C1 segment of cervical spinal cord (tissue), 14 donors: ENCODE measurements around the gene CYB561.
A peak's percentile ranks its signal among the peaks of the same experiment; 100 is the strongest.
"Not testable (repeated sequence)": the region's sequence is repeated elsewhere in the genome, so short reads cannot be mapped to it uniquely, and the experiment has no call there.

ENCODE experiments used
- DNase-seq, 14 donors: peaks; one replicate each; lab custom pipeline; 2025; lab: John Stamatoyannopoulos, UW

The CYB561 gene

GRCh38 chr17:63479495-63480184 lies 33.5 kb upstream of the CYB561 start:
- no peak for DNase-seq

GRCh38 chr17:63478814-63479494 lies 32.8 kb upstream of the CYB561 start:
- DNase-seq, result peak in 4 of 14 donors; percentile 14 to 33 (median 18)

GRCh38 chr17:63477480-63478440 lies 31.7 kb upstream of the CYB561 start:
- peak in 1 of 14 donors; percentile 24 for DNase-seq

GRCh38 chr17:63476854-63477479 lies 30.9 kb upstream of the CYB561 start, which contains the start of gene ACE:
ACE (plus strand) TSS chr17:63477061; CDS start chr17:63477095, 34 bp downstream.
- peak in 2 of 14 donors; percentile 13 to 24 for DNase-seq

GRCh38 chr17:63476459-63476853 lies 30.4 kb upstream of the CYB561 start:
- DNase-seq, result no peak

GRCh38 chr17:63475491-63476412 lies 29.6 kb upstream of the CYB561 start:
- DNase-seq, result no peak

- DNase-seq, result no peak
Measured at GRCh38 chr17:63474586-63475460, 28.7 kb upstream of the CYB561 start.

GRCh38 chr17:63474174-63474573 lies 28.1 kb upstream of the CYB561 start:
- DNase-seq, result no peak

- DNase-seq, result not testable (repeated sequence)
Measured at GRCh38 chr17:63468099-63468498, 22.0 kb upstream of the CYB561 start.

- no peak for DNase-seq
Measured at GRCh38 chr17:63464691-63465236, 18.7 kb upstream of the CYB561 start.

- DNase-seq, result no peak
Measured at GRCh38 chr17:63463771-63464170, 17.7 kb upstream of the CYB561 start.

- DNase-seq, result no peak
Measured at GRCh38 chr17:63460018-63460417, 13.9 kb upstream of the CYB561 start.

GRCh38 chr17:63458478-63458877 lies 12.4 kb upstream of the CYB561 start:
- DNase-seq, result no peak

GRCh38 chr17:63455417-63455816 lies 9.3 kb upstream of the CYB561 start:
- no peak for DNase-seq

- DNase-seq, result no peak
Measured at GRCh38 chr17:63454915-63455314, 8.8 kb upstream of the CYB561 start.

GRCh38 chr17:63454357-63454756 lies 8.3 kb upstream of the CYB561 start:
- DNase-seq, result not testable (repeated sequence)

- DNase-seq, result no peak
Measured at GRCh38 chr17:63452962-63453551, 7.0 kb upstream of the CYB561 start.
